Panc1 (cell line): Measurements from ENCODE around the gene GAST. TPM values are rescaled to one million over a fixed set of nuclear protein-coding genes. Genes with fewer than 3 reads are reported as not detected.

ENCODE experiments used
- ATAC-seq: fragments of 200-7000 bp; cut with Tn5 transposase; 2 replicates; pipeline ENCODE4 v1.9.1; 2020; ENCODE audit warnings: mild to moderate bottlenecking, moderate library complexity
- BruUV-seq: library from RNA; stranded (reverse); fragments of 400-500 nt; replicated peaks from 2 replicates; lab custom pipeline; 2021; lab: Mats Ljungman, UMichigan
- CTCF ChIA-PET: fragments of 300-600 bp; sonication (Branson Sonifier 250); formaldehyde crosslinking; loops from one replicate; lab custom pipeline; 2022; ENCODE audit warnings: antibody characterized with exemption; lab: Charles Lee
- POLR2A ChIA-PET: fragments of 300-600 bp; sonication (Branson Sonifier 250); formaldehyde crosslinking; loops from one replicate; lab custom pipeline; 2022; ENCODE audit warnings: antibody characterized with exemption; lab: Charles Lee
- DNase-seq: peaks from one replicate; pipeline ENCODE4 v3.0.0-alpha.2; 2010; ENCODE audit warnings: low read depth, low spot score
- H3K27ac ChIP-seq: 2 replicates; pipeline ENCODE4 v1.5.1; 2011; ENCODE audit warnings: mild to moderate bottlenecking, low read length, inconsistent platforms
- H3K27me3 ChIP-seq: fragments of 200-500 bp; sonication (Bioruptor generic); 2 replicates; pipeline ENCODE4 v1.6.0; 2014; ENCODE audit warnings: low read length, inconsistent platforms; ENCODE audit not compliant: control insufficient read depth, insufficient read depth
- H3K36me3 ChIP-seq: fragments of 200-500 bp; sonication (Bioruptor generic); 2 replicates; pipeline ENCODE4 v1.5.1; 2014; ENCODE audit warnings: inconsistent platforms, mild to moderate bottlenecking, low read length, moderate library complexity; ENCODE audit not compliant: control insufficient read depth, insufficient read depth
- H3K4me1 ChIP-seq: 2 replicates; pipeline ENCODE4 v1.5.1; 2011; ENCODE audit warnings: inconsistent platforms, mild to moderate bottlenecking, low read length, moderate library complexity; ENCODE audit not compliant: control insufficient read depth, insufficient read depth
- H3K4me3 ChIP-seq, 2 experiments: 2 replicates each; pipeline ENCODE4 v1.5.1; 2011 to 2012; ENCODE audit warnings: low read depth in 2 of 2, low read length in 2 of 2, mild to moderate bottlenecking in 2 of 2, inconsistent platforms in 1 of 2, moderate library complexity in 1 of 2
- H3K9me3 ChIP-seq: fragments of 200-500 bp; sonication (Bioruptor generic); 2 replicates; pipeline ENCODE4 v1.5.1; 2014; ENCODE audit warnings: low read depth, mild to moderate bottlenecking, inconsistent platforms, low read length, moderate library complexity; ENCODE audit not compliant: control insufficient read depth, insufficient read depth
- POLR2AphosphoS5 ChIP-seq: IDR thresholded peaks from 2 replicates; pipeline ENCODE4 v1.6.1; 2012; ENCODE audit warnings: mild to moderate bottlenecking, low read depth, low read length, moderate library complexity
- SIN3A ChIP-seq: IDR thresholded peaks from 2 replicates; pipeline ENCODE4 v1.6.1; 2012; ENCODE audit warnings: low read depth, mild to moderate bottlenecking, low read length, moderate library complexity, borderline replicate concordance; ENCODE audit not compliant: insufficient read depth
- TCF7L2 ChIP-seq: IDR thresholded peaks from 2 replicates; pipeline ENCODE4 v1.6.1; 2011; ENCODE audit warnings: mild to moderate bottlenecking, low read depth, low read length, inconsistent platforms
- in situ Hi-C: cut with HindIII; loops from 2 replicates; pipeline ENCODE4 v1.10.0; 2016; ENCODE audit warnings: low sequenced_read_pairs, low pct_unique_long_range_greater_than_20kb
- intact Hi-C: fragments of 100-400 bp; cut with micrococcal nuclease; formaldehyde crosslinking; loops from one replicate; pipeline ENCODE4 v1.10.0; 2022; ENCODE audit not compliant: unreplicated experiment
- total RNA-seq: library from RNA; stranded (reverse); gene quantifications from one replicate; pipeline ENCODE4 v1.2.1, GENCODE V29; 2021; ENCODE audit not compliant: unreplicated experiment
- TF ChIP-seq, protein P1 (sequence below): fragments of 450-650 bp; IDR thresholded peaks from 2 replicates; pipeline ENCODE4 v1.5.1; 2017; ENCODE audit warnings: mild to moderate bottlenecking
- TF ChIP-seq, protein P2 (sequence below), 2 experiments: IDR thresholded peaks; 2 replicates each; pipeline ENCODE4 v1.6.1; 2011 to 2012; ENCODE audit warnings: low read depth in 2 of 2, control low read depth in 1 of 2, low read length in 1 of 2, mild to moderate bottlenecking in 1 of 2, moderate library complexity in 1 of 2; ENCODE audit not compliant: insufficient read depth in 1 of 2

Gene GAST
- total RNA-seq, 1 experiment from 2014 or later, result not detected

DNA sequence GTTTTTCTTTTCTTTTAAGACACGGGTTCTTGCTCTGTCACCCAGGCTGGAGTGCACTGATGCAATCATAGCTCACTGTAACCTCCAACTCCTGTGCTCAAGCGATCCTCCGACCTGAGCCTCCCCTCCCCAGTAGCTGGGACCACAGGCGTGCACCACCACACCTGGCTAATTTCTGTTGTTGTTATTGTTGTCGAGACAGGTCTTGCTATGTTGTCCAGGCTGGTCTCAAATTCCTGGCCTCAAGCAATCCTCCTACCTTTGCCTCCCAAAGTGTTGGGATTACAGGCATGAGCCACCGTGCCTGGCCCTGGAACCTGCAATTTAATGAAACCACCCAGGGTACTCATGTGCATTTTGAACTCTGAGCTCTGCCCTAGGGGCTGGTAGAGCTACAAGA is 50.3 kb downstream of the GAST start:
- Histone ChIP-seq H3K27ac (no peak overlapping the region), H3K4me1 (no peaks in the 10 kb centered on the region), H3K9me3 (no peaks in the 10 kb centered on the region), H3K36me3 (peaks cover 15% of the 10 kb centered on the region), H3K4me3 (no peak overlapping the region), H3K27me3 (no peaks in the 10 kb centered on the region)
- TF ChIP-seq TCF7L2, result no peak
- TF ChIP-seq, protein P1, sequence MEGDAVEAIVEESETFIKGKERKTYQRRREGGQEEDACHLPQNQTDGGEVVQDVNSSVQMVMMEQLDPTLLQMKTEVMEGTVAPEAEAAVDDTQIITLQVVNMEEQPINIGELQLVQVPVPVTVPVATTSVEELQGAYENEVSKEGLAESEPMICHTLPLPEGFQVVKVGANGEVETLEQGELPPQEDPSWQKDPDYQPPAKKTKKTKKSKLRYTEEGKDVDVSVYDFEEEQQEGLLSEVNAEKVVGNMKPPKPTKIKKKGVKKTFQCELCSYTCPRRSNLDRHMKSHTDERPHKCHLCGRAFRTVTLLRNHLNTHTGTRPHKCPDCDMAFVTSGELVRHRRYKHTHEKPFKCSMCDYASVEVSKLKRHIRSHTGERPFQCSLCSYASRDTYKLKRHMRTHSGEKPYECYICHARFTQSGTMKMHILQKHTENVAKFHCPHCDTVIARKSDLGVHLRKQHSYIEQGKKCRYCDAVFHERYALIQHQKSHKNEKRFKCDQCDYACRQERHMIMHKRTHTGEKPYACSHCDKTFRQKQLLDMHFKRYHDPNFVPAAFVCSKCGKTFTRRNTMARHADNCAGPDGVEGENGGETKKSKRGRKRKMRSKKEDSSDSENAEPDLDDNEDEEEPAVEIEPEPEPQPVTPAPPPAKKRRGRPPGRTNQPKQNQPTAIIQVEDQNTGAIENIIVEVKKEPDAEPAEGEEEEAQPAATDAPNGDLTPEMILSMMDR, result no peak
- TF ChIP-seq, protein P2, sequence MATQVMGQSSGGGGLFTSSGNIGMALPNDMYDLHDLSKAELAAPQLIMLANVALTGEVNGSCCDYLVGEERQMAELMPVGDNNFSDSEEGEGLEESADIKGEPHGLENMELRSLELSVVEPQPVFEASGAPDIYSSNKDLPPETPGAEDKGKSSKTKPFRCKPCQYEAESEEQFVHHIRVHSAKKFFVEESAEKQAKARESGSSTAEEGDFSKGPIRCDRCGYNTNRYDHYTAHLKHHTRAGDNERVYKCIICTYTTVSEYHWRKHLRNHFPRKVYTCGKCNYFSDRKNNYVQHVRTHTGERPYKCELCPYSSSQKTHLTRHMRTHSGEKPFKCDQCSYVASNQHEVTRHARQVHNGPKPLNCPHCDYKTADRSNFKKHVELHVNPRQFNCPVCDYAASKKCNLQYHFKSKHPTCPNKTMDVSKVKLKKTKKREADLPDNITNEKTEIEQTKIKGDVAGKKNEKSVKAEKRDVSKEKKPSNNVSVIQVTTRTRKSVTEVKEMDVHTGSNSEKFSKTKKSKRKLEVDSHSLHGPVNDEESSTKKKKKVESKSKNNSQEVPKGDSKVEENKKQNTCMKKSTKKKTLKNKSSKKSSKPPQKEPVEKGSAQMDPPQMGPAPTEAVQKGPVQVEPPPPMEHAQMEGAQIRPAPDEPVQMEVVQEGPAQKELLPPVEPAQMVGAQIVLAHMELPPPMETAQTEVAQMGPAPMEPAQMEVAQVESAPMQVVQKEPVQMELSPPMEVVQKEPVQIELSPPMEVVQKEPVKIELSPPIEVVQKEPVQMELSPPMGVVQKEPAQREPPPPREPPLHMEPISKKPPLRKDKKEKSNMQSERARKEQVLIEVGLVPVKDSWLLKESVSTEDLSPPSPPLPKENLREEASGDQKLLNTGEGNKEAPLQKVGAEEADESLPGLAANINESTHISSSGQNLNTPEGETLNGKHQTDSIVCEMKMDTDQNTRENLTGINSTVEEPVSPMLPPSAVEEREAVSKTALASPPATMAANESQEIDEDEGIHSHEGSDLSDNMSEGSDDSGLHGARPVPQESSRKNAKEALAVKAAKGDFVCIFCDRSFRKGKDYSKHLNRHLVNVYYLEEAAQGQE (IDR thresholded peaks at IDR 0.05; ENCODE audit: insufficient read depth in 1 of 2, low read depth in 2 of 2, low read length in 1 of 2), result no peak
- no peak for TF ChIP-seq POLR2AphosphoS5
- no peak for TF ChIP-seq SIN3A
- POLR2A ChIA-PET, result interaction anchor here (0.9 kb wide), 1 partner anchor 11 kb away, joined by 3 read pairs; no protein-coding TSS in a partner anchor
- intact Hi-C loops, result no loop called here
- CTCF ChIA-PET, result no interaction called here
- in situ Hi-C loops, result no loop called here
- ATAC-seq, result no peak
- DNase-seq, result no peak
- BruUV-seq, result no TSS peak

DNA sequence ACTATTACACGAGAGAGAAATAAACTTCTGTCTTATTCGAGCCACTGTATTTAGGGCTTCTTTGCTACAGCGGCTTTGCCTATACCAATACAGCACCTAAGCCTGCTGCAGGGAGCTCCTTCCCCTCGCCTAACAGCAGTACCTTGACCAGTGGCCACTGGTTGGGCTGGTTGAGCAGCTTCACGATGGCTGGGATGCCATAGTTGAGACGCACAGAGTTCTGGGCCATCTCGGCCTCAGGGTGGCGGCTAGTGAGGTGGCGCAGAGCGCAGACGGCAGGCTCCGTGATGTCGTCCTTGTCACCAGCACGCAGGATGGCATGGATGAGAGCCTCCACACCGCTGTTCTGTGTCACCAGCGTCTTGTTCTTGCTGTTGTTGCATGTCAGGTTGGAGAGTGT is 50.7 kb downstream of the GAST start:
- Histone ChIP-seq H3K27me3 (no peaks in the 10 kb centered on the region), H3K36me3 (peaks cover 13% of the 10 kb centered on the region), H3K9me3 (no peaks in the 10 kb centered on the region), H3K4me3 (no peak overlapping the region), H3K4me1 (no peaks in the 10 kb centered on the region), H3K27ac (no peak overlapping the region)
- no TSS peak for BruUV-seq
- ATAC-seq (0 out of 2 replicates have a peak, but pooled peaks have one; percentile 19), DNase-seq (no peak)
- no peak for TF ChIP-seq POLR2AphosphoS5
- TF ChIP-seq, protein P2 (IDR thresholded peaks at IDR 0.05; ENCODE audit: insufficient read depth in 1 of 2, low read depth in 2 of 2, low read length in 1 of 2), result no peak
- TF ChIP-seq TCF7L2, result no peak
- TF ChIP-seq, protein P1, result no peak
- TF ChIP-seq SIN3A, result no peak
- intact Hi-C loops, result no loop called here
- CTCF ChIA-PET, result interaction anchor here (0.6 kb wide), 1 partner anchor 80 kb away, joined by 3 read pairs; no protein-coding TSS in a partner anchor
- POLR2A ChIA-PET, result interaction anchor here (0.5 to 0.9 kb wide), 2 partner anchors 10 to 30 kb away, joined by 3 to 8 read pairs; no protein-coding TSS in a partner anchor
- in situ Hi-C loops, result no loop called here
